Neural crest cell (in vitro differentiated cells): Measurements from ENCODE around the gene GALM. TPM values are rescaled to one million over a fixed set of nuclear protein-coding genes. Genes with fewer than 3 reads are reported as not detected.
"Not testable (repeated sequence)": the region's sequence is repeated elsewhere in the genome, so short reads cannot be mapped to it uniquely, and the experiment has no call there.

Source experiments
- DNase-seq: peaks from one replicate; pipeline ENCODE4 v3.0.0; 2021; ENCODE audit warnings: low read depth, mixed read lengths, low spot score
- H3K27ac Mint-ChIP-seq: one replicate; pipeline ENCODE4 v1.8.0; 2021; ENCODE audit warnings: mild to moderate bottlenecking, mixed read lengths; ENCODE audit not compliant: unreplicated experiment
- H3K27me3 Mint-ChIP-seq: 2 replicates; pipeline ENCODE4 v1.8.0; 2021; ENCODE audit warnings: low read depth, mild to moderate bottlenecking, mixed read lengths
- H3K36me3 Mint-ChIP-seq: 2 replicates; pipeline ENCODE4 v1.8.0; 2021; ENCODE audit warnings: low read depth, mild to moderate bottlenecking, mixed read lengths
- H3K4me1 Mint-ChIP-seq: 2 replicates; pipeline ENCODE4 v1.8.0; 2021; ENCODE audit warnings: mixed read lengths
- H3K4me3 Mint-ChIP-seq: one replicate; pipeline ENCODE4 v1.8.0; 2021; ENCODE audit warnings: mild to moderate bottlenecking, mixed read lengths
- H3K9me3 Mint-ChIP-seq: 2 replicates; pipeline ENCODE4 v1.8.0; 2021; ENCODE audit warnings: mixed read lengths
- CTCF ChIP-seq: fragments of 200-600 bp; sonication (generic); conservative IDR thresholded peaks from 2 replicates; pipeline ENCODE4 v1.5.0; 2021; ENCODE audit warnings: antibody characterized with exemption, mild to moderate bottlenecking
- total RNA-seq: library from RNA; stranded (reverse); gene quantifications from 2 replicates; pipeline ENCODE4 v1.2.1, GENCODE V29; 2021

Gene GALM
- total RNA-seq, 1 donor from 2014 or later = 12.5 TPM

- H3K27ac Mint-ChIP-seq = no peak overlapping the region
- H3K36me3 Mint-ChIP-seq = peaks cover 13% of the 10 kb centered on the region
- no peak overlapping the region for H3K4me3 Mint-ChIP-seq
- H3K4me1 Mint-ChIP-seq = peaks cover 14% of the 10 kb centered on the region
- no peak for TF ChIP-seq CTCF
- DNase-seq = no peak
- no peaks in the 10 kb centered on the region for H3K27me3 Mint-ChIP-seq
- no peaks in the 10 kb centered on the region for H3K9me3 Mint-ChIP-seq
Measured at GRCh38 chr2:38733300-38733971, 67.5 kb downstream of the GALM start.

DNA sequence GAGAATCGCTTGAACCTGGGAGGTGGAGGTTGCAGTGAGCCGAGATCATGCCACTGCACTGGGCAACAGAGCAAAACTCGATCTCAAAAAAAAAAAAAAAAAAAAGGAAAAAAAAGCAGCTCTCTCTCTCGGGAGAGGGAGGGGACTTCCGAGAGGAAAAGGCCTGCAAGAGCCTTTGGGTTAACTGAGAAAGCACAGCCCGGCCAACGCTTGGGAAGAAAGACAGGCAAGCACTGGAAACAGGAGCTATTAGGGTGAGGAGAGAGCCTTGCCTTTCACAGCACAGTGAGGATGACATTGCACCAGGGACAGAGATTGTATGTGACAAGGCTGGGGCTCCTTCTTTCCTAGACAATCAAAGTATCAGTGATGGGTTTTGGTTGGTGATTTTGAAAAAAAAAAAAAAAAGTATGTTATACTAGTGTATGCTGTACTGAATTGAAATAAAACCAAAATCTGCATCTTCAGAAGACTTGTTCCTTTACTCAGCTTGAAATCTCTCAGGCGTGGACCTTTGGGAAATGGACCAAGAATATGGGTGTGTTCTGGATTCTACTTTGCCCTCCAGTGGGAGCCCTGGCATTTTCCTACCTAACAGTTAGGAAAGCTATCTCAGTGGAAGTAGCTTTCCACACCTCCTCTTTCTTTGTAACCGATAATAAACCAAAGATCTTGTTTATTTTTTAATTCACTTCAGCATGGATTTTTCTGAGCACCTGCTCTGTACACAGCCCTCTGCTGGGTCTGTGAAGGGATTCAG, 68.6 kb downstream of the GALM start:
- peak overlapping the region; percentile 78 for H3K27ac Mint-ChIP-seq
- no peak overlapping the region for H3K4me3 Mint-ChIP-seq
- no peak for TF ChIP-seq CTCF
- peaks cover 23% of the 10 kb centered on the region for H3K36me3 Mint-ChIP-seq
- no peaks in the 10 kb centered on the region for H3K27me3 Mint-ChIP-seq
- DNase-seq = no peak
- peaks cover 15% of the 10 kb centered on the region for H3K4me1 Mint-ChIP-seq
- no peaks in the 10 kb centered on the region for H3K9me3 Mint-ChIP-seq

GRCh38 chr2:38735999-38736320, 70.0 kb downstream of the GALM start:
- Mint-ChIP-seq H3K4me3 (no peak overlapping the region), H3K27ac (no peak overlapping the region), H3K4me1 (peaks cover 21% of the 10 kb centered on the region), H3K36me3 (peaks cover 27% of the 10 kb centered on the region), H3K9me3 (peaks cover 3% of the 10 kb centered on the region), H3K27me3 (no peaks in the 10 kb centered on the region)
- TF ChIP-seq CTCF = no peak
- no peak for DNase-seq

- H3K27ac Mint-ChIP-seq, H3K27me3 Mint-ChIP-seq, H3K9me3 Mint-ChIP-seq, DNase-seq: not testable (repeated sequence)
- peaks cover 23% of the 10 kb centered on the region for H3K4me1 Mint-ChIP-seq
- H3K4me3 Mint-ChIP-seq = peak overlapping the region; percentile 27
- H3K36me3 Mint-ChIP-seq = peaks cover 29% of the 10 kb centered on the region
Measured at GRCh38 chr2:38737000-38737698, 71.2 kb downstream of the GALM start.

DNA sequence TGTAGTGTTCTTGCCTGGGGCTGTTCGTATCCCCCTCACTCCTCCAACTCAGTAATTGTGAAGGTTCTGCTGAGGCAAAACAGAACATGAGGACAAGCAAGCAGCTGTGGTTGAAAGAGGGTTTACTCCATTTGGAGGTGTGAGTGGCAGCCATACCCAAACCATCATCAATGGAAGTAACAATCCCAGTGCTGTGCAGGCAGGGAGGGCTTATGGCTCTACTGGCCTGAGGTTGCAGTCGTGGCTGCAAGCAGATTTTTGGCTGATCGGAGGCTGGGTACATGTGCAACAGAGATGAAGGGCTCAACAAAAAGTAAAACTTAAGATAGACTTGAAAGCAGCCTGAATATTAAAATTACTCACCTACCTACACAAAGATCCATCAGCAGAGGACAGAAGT, 72.0 kb downstream of the GALM start:
- DNase-seq = no peak
- Mint-ChIP-seq H3K27me3 (no peaks in the 10 kb centered on the region), H3K9me3 (peaks cover 3% of the 10 kb centered on the region), H3K4me3 (no peak overlapping the region), H3K36me3 (peaks cover 30% of the 10 kb centered on the region), H3K4me1 (peaks cover 23% of the 10 kb centered on the region), H3K27ac (no peak overlapping the region)
- no peak for TF ChIP-seq CTCF

GRCh38 chr2:38739524-38739923, 73.6 kb downstream of the GALM start:
- H3K4me3 Mint-ChIP-seq = no peak overlapping the region
- no peak for DNase-seq
- H3K27me3 Mint-ChIP-seq = no peaks in the 10 kb centered on the region
- TF ChIP-seq CTCF = no peak
- H3K9me3 Mint-ChIP-seq = peaks cover 3% of the 10 kb centered on the region
- H3K4me1 Mint-ChIP-seq = peaks cover 32% of the 10 kb centered on the region
- peaks cover 38% of the 10 kb centered on the region for H3K36me3 Mint-ChIP-seq
- H3K27ac Mint-ChIP-seq = no peak overlapping the region
